Smooth muscle cell (in vitro differentiated cells): ENCODE data around the gene SLC26A9. TPM values are rescaled to one million over a fixed set of nuclear protein-coding genes. Genes with fewer than 3 reads are reported as not detected.

Source experiments
- DNase-seq: peaks from one replicate; lab custom pipeline; 2025; ENCODE audit not compliant: unreplicated experiment; lab: John Stamatoyannopoulos, UW
- H2AFZ ChIP-seq: fragments of 200-600 bp; sonication (generic); 2 replicates; pipeline ENCODE4 v1.6.0; 2016; ENCODE audit warnings: antibody characterized with exemption, low read depth, mild to moderate bottlenecking
- H3F3A ChIP-seq: fragments of 200-600 bp; sonication (generic); 2 replicates; pipeline ENCODE4 v1.6.0; 2017; ENCODE audit warnings: antibody characterized with exemption, low read depth
- H3K27ac ChIP-seq: fragments of 200-600 bp; sonication (generic); 2 replicates; pipeline ENCODE4 v1.5.1; 2016; ENCODE audit warnings: low read depth, mild to moderate bottlenecking
- H3K27me3 ChIP-seq: fragments of 200-600 bp; sonication (generic); 2 replicates; pipeline ENCODE4 v1.6.1; 2016; ENCODE audit warnings: low read depth, mild to moderate bottlenecking
- H3K36me3 ChIP-seq: fragments of 200-600 bp; sonication (generic); 2 replicates; pipeline ENCODE4 v1.5.1; 2016; ENCODE audit warnings: low read depth
- H3K4me1 ChIP-seq: fragments of 200-600 bp; sonication (generic); 2 replicates; pipeline ENCODE4 v1.5.1; 2016; ENCODE audit warnings: low read depth
- H3K4me2 ChIP-seq: fragments of 200-600 bp; sonication (generic); 2 replicates; pipeline ENCODE4 v1.6.0; 2016; ENCODE audit warnings: mild to moderate bottlenecking
- H3K4me3 ChIP-seq: fragments of 200-600 bp; sonication (generic); 2 replicates; pipeline ENCODE4 v1.5.1; 2016; ENCODE audit warnings: mild to moderate bottlenecking
- H3K79me2 ChIP-seq: fragments of 200-600 bp; sonication (generic); 2 replicates; pipeline ENCODE4 v1.6.0; 2016; ENCODE audit warnings: low read depth, mild to moderate bottlenecking
- H3K9ac ChIP-seq: fragments of 200-600 bp; sonication (generic); 2 replicates; pipeline ENCODE4 v1.6.0; 2016; ENCODE audit warnings: low read depth
- H3K9me3 ChIP-seq: fragments of 200-600 bp; sonication (generic); replicated peaks from 2 replicates; pipeline ENCODE4 v1.5.1; 2016; ENCODE audit warnings: low read depth
- H4K20me1 ChIP-seq: fragments of 200-600 bp; sonication (generic); 2 replicates; pipeline ENCODE4 v1.6.0; 2016; ENCODE audit warnings: low read depth
- CTCF ChIP-seq: fragments of 200-600 bp; sonication (generic); IDR thresholded peaks from 2 replicates; pipeline ENCODE4 v1.5.1; 2017; ENCODE audit warnings: borderline replicate concordance, mild to moderate bottlenecking, antibody characterized with exemption; ENCODE audit not compliant: insufficient read depth, poor library complexity, severe bottlenecking
- WGBS: methylation state at CpG from one replicate; pipeline ENCODE4 v1.1.7; 2016; ENCODE audit warnings: low lambda C conversion rate; 5-methylcytosine and 5-hydroxymethylcytosine counted together
- polyA plus RNA-seq: library from polyadenylated mRNA; unstranded; fragments of >200 nt; fragmentation: Nextera tagmentation; extraction: Ambion mirVana; gene quantifications from 2 replicates; pipeline ENCODE4 v1.2.1, GENCODE V29; 2016
- total RNA-seq: library from RNA; depleted of rRNA; stranded (reverse); fragments of >200 nt; gene quantifications from 2 replicates; pipeline ENCODE4 v1.2.3, GENCODE V29; 2014

SLC26A9 gene
- total and polyA plus RNA-seq, 2 experiments from 2014 or later = not detected

GRCh38 chr1:205951746-205952145, 8.5 kb upstream of the SLC26A9 start:
- Histone ChIP-seq H3K79me2 (no peaks in the 10 kb centered on the region), H3K36me3 (no peaks in the 10 kb centered on the region), H3K4me2 (no peak overlapping the region), H3K4me3 (no peak overlapping the region), H3F3A (no peaks in the 10 kb centered on the region), H2AFZ (no peak overlapping the region), H3K4me1 (no peaks in the 10 kb centered on the region), H3K27ac (no peak overlapping the region), H3K9ac (no peak overlapping the region), H4K20me1 (no peaks in the 10 kb centered on the region), H3K27me3 (peaks cover 21% of the 10 kb centered on the region), H3K9me3 (no peaks in the 10 kb centered on the region)
- no peak for DNase-seq
- 91% methylated on average over 1 of the region's 1 CpG for WGBS
- no peak for TF ChIP-seq CTCF

GRCh38 chr1:205950826-205951549, 7.7 kb upstream of the SLC26A9 start:
- WGBS = 75% methylated on average over 7 of the region's 7 CpGs
- Histone ChIP-seq H4K20me1 (no peaks in the 10 kb centered on the region), H3K79me2 (no peaks in the 10 kb centered on the region), H3K4me2 (no peak overlapping the region), H3K4me3 (no peak overlapping the region), H3K9ac (no peak overlapping the region), H3F3A (no peaks in the 10 kb centered on the region), H3K36me3 (no peaks in the 10 kb centered on the region), H2AFZ (no peak overlapping the region), H3K27ac (no peak overlapping the region), H3K4me1 (no peaks in the 10 kb centered on the region), H3K9me3 (no peaks in the 10 kb centered on the region), H3K27me3 (peaks cover 27% of the 10 kb centered on the region)
- no peak for TF ChIP-seq CTCF
- no peak for DNase-seq

- DNase-seq = no peak
- H3K4me2 ChIP-seq = no peak overlapping the region
- no peaks in the 10 kb centered on the region for H3K9me3 ChIP-seq
- TF ChIP-seq CTCF = no peak
- H3K4me1 ChIP-seq = no peaks in the 10 kb centered on the region
- WGBS = 93% methylated on average over 8 of the region's 8 CpGs
- no peak overlapping the region for H2AFZ ChIP-seq
- peaks cover 32% of the 10 kb centered on the region for H3K27me3 ChIP-seq
- no peaks in the 10 kb centered on the region for H3K36me3 ChIP-seq
- no peaks in the 10 kb centered on the region for H3K79me2 ChIP-seq
- no peak overlapping the region for H3K9ac ChIP-seq
- H4K20me1 ChIP-seq = no peaks in the 10 kb centered on the region
- no peak overlapping the region for H3K27ac ChIP-seq
- H3K4me3 ChIP-seq = no peak overlapping the region
- H3F3A ChIP-seq = no peaks in the 10 kb centered on the region
Measured at GRCh38 chr1:205950280-205950679, 7.0 kb upstream of the SLC26A9 start.

GRCh38 chr1:205949753-205950152, 6.5 kb upstream of the SLC26A9 start:
- DNase-seq = no peak
- 100% methylated on average over 1 of the region's 1 CpG for WGBS
- no peaks in the 10 kb centered on the region for H3K79me2 ChIP-seq
- H3K4me2 ChIP-seq = no peak overlapping the region
- no peak overlapping the region for H2AFZ ChIP-seq
- no peaks in the 10 kb centered on the region for H3F3A ChIP-seq
- H4K20me1 ChIP-seq = no peaks in the 10 kb centered on the region
- H3K9me3 ChIP-seq = no peaks in the 10 kb centered on the region
- no peak overlapping the region for H3K27ac ChIP-seq
- H3K27me3 ChIP-seq = peaks cover 32% of the 10 kb centered on the region
- H3K4me1 ChIP-seq = no peaks in the 10 kb centered on the region
- H3K36me3 ChIP-seq = no peaks in the 10 kb centered on the region
- no peak overlapping the region for H3K4me3 ChIP-seq
- no peak overlapping the region for H3K9ac ChIP-seq
- TF ChIP-seq CTCF = no peak
